D721Med (cell line): ENCODE results near the gene CCM2L.
"Not testable (repeated sequence)": the region's sequence is repeated elsewhere in the genome, so short reads cannot be mapped to it uniquely, and the experiment has no call there.

Source experiments
- DNase-seq: peaks from one replicate; pipeline ENCODE4 v3.0.0; 2011; ENCODE audit warnings: low spot score; ENCODE audit not compliant: insufficient read length
- FAIRE-seq: peaks from 2 replicates; lab custom pipeline; 2011; peaks lifted over from hg19 to GRCh38; lab: Jason Lieb, UNC
- CTCF ChIP-seq: IDR thresholded peaks from 2 replicates; pipeline ENCODE4 v1.5.1; 2012; ENCODE audit warnings: mild to moderate bottlenecking, control low read depth; ENCODE audit not compliant: insufficient read depth; ENCODE audit errors: missing control alignments

CCM2L gene

GRCh38 chr20:32028647-32029372 is 18.6 kb downstream of the CCM2L start:
- no peak for DNase-seq
- no peak for TF ChIP-seq CTCF
- no peak for FAIRE-seq

GRCh38 chr20:32029561-32029960 is 19.3 kb downstream of the CCM2L start:
- no peak for TF ChIP-seq CTCF
- FAIRE-seq: no peak

GRCh38 chr20:32031007-32031958 is 21.0 kb downstream of the CCM2L start:
- FAIRE-seq (no peak), DNase-seq (no peak)
- peak; percentile 75 for TF ChIP-seq CTCF

More at GRCh38 chr20:32029561-32029960, 19.3 kb downstream of the CCM2L start:
- no peak for DNase-seq

GRCh38 chr20:32033316-32033715 is 23.1 kb downstream of the CCM2L start:
- FAIRE-seq (no peak), DNase-seq (no peak)
- TF ChIP-seq CTCF: no peak

GRCh38 chr20:32033721-32034120 is 23.5 kb downstream of the CCM2L start:
- not testable (repeated sequence) for DNase-seq, FAIRE-seq

GRCh38 chr20:32034581-32035425 is 24.6 kb downstream of the CCM2L start:
- peak; percentile 29 for TF ChIP-seq CTCF
- no peak for FAIRE-seq
- DNase-seq: no peak

GRCh38 chr20:32035426-32035779 is 25.2 kb downstream of the CCM2L start:
- TF ChIP-seq CTCF: no peak
- FAIRE-seq (no peak), DNase-seq (no peak)
